Activated CD8-positive, alpha-beta memory T cell treated with anti-CD3 and anti-CD28 coated beads, Interleukin-2, amount 50 U/mL, for 4 hours (primary cell): ENCODE measurements around the gene FADS2.

ENCODE experiments used
- DNase-seq: peaks from one replicate; pipeline ENCODE4 v3.0.0-alpha.2; 2020

FADS2 gene

DNA sequence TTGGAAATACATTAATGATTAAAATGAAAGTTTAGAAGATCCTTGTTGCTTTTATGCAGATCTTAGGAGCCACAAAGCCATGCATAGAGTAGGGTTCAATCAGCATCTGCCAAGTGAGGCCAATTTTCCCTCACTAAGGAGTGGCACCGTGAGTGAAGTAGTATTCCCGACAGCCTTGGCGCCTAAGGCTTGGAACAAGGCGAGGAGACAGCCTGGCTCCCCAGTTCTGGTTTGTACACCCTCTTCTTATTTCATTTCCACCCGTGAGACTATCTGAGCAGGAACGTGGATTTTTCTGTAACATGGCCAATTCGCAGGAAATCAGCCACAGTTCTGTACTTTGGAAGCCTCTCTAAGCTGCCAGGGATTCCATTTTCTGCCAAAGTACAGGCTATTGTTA is 22.6 kb downstream of the FADS2 start:
- DNase-seq, result no peak

DNA sequence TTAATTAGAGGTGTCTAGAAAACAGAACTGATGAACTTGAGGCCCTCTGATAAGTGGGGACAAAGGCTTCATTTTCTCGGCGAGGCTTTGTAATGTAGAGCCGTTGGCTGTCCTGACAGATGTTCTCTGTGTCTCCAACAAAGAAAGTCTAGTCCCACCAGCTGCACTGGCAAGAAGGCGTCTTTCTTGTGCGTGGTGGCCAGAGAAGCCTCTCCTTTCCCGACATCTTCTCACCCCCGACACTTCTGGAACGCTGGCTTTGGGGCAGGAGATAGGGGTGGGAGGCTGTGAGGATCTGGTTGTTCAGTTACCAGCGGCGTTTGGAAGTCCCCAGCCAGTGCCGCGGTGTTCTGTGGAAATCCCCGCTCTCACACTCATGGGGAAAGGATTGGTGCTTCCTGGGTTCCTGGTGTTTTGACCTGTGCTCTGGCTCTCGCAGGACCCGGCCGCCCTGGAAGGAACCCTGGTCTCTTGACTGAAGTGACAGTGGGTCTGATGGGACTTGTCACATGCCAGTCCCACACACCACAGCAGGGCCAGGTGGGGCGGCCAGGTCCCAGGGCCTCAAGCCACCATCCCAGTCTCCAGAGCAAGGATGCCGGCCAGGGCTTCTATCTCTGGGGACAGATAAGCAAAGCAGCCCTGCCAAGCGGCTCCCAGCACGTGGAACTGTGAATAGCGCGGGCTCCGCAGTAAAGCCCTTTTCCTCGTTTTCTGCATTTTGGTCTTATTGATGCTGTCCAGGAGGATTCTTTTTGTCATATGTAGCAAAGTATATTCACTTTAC is 23.2 kb downstream of the FADS2 start:
- no peak for DNase-seq

GRCh38 chr11:61851900-61852295 is 23.8 kb downstream of the FADS2 start:
- DNase-seq, result no peak

- DNase-seq, result no peak
These were observed 25.6 kb downstream of the FADS2 start for GRCh38 chr11:61853698-61854169.

GRCh38 chr11:61854206-61854895 is 26.3 kb downstream of the FADS2 start:
- DNase-seq, result no peak

DNA sequence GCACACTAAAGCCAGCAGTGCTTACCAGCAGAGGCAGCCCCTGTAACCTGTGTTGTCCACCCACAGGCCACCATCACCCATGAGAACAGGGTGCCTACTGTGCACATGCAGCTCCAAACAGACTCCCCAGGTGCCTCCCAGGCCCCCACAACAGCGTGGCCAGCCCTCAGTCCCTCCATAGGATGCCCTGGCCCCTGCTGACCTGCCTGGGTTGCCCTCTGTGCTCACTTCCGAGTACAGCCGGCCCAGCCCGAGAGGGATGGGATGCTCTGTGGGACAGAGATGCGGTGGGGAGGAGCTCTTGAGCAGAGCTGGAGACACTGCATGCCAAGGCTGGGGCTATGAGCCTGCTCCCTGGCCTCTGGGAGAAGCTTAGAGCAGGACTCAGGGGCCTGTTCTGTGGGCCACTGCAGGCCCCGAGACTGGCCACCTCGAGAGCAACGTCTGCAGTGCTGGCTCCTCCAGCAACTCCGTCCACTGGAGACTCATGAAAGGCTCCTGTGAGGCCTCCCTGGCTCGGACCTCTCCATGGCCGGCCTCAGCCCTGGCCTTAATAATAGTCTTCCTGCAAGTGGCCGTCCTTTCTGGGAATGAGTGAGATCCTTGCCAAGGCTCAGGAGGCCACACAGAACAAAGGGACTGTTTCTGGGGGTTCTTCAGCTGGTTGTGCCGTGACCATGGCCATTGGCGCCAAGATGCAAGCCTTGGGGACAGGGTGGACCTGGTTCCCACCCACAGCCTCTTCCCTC is 27.0 kb downstream of the FADS2 start:
- DNase-seq, result no peak

DNA sequence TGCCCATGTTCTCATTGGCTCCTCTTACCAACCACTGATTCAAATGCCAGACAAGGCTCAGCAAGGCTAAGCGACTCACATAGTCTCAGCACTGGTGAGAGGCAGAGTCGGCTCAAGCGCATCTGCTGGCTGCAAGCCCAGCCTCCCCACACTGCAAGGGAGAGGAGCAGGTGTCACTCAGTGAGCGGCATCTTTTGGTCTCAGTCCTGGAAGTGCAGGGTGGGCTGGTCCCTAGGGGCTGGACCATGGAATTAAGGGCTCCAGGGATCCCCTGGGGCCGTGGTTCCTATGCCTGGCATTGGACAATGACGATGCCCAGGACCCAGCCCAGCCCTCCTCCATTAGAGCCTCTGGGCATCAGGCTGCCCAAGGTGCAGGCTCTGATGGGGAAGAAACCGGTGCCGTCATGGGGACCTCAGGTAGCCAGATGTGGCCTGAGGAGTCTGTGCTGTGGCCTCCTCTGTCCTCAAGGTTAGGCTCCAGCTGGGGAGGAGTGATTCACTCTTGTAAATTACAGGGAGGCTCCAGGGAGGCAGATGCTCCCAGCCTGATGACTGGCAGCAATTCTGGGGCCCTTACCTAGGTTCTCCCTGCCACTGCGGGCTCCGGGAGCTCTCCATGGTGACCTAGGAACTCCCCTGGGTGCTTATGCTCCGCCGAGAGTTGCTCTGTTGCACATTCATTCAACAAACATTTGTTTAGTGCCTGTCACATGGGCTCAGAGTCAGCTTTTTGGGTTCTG is 28.0 kb downstream of the FADS2 start:
- no peak for DNase-seq

DNA sequence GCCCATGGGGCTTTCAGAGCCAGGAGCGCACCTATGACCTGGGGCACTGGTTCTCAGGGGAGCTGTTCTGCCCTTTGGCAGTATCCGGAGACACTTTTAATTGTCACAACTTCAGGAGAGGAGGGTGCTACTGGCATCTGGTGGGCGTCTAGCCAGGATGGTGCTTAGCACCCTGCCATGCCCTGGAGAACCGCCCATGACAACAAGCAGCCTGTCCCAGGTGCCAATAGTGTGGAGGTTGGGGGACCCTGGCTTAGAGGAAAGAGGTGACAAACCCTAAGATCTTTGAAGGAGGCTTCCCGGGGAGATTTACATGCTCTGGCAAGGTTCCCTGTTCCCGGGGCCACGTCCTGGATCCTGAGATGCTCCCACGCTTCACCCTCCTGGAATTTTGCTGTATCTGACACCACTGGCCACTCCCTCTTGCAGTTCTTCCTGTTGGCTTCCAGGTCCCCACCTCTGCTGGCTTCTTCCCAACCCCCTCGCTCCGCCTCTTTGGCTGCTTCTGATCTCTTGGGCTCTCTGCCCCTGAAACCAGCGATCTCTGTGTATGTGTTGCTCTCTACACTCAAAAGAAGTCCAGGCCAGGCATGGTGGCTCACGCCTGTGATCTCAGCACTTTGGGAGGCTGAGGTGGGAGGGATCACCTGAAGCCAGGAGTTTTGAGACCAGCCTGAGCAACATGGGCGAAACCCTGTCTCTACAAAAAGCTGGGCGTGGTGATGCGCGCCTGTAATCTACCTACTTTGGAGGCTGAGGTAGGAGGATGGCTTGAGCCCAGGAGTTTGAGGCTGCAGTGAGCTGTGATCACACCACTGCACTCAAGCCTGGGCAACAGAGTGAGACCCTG is 32.2 kb downstream of the FADS2 start:
- DNase-seq, result no peak

DNA sequence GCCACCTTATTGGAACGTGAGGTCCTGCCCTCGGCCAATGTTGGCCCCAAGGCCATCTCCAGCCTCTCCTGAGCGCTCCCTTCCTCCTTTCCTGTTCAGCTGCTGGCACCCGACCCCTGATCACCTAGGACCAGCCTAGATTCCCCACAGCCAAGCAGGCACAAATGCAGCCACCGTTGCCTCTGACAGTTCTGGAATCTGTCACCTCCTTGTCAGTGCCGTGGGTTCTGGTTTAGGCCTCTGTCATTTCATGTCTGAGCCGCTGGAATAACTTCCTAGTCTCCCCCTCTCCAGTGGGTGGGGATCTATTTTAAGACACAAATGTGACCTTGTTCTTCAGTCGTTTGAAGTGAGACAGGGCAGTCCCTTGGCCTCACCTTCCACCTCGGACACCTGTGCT is 33.5 kb downstream of the FADS2 start:
- no peak for DNase-seq

DNA sequence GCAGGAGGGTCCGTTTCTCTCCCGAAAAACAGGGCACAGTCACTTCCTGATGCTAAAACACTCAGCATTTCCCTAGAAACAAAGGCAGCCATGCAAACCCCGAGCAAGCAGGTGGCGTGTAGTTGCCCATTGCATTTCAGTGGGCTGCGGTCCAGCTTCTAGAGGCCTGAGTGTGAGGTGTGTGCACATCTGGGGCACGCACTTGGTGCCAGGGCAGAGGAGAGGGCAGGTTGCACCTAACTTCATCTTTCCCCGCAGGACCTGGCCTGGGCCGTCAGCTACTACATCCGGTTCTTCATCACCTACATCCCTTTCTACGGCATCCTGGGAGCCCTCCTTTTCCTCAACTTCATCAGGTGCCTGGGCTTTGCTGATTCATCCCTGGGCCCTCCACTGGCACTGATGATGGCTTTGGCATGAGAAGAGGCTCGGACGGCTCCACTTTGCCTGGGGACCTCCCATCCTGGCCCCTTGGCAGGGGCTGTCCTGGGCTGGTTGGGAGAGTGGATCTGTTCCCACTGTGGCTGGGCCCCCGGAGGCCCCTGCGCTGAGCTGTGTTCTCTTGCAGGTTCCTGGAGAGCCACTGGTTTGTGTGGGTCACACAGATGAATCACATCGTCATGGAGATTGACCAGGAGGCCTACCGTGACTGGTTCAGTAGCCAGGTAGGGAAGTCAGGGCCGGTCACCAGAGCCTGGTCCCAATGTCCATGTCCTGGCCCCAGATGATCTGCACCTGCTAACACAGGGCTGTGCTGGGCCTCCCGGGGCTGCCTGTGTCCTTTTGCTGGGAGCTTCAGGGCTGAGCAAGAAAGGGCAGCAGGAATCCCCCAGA is 34.8 kb downstream of the FADS2 start:
- no peak for DNase-seq

DNA sequence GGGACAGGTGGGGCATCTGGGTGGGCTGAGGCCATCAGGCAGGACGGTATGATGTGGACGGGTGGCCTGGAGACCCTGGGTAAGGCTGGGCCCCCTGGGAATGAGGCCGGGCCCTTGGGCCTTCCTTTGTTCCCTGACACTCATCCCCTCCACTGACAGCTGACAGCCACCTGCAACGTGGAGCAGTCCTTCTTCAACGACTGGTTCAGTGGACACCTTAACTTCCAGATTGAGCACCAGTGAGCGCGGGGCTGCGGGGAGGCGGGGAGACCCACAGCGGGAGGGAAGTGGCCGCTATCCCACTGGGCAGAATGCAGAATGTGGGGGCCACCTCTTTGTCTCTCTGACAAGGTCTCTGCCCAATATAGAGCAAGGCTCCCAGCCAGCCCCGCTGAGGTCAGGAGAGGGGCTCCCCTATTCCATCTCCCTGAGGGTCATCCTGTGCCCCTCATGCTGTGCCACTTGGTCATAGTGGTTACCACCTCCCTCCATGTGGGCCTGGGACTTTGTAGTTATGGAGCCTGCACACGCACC is 35.5 kb downstream of the FADS2 start:
- no peak for DNase-seq

- no peak for DNase-seq
These were observed 37.0 kb downstream of the FADS2 start for GRCh38 chr11:61864814-61865775.

- DNase-seq, result no peak
These were observed 38.3 kb downstream of the FADS2 start for GRCh38 chr11:61866231-61866957.

GRCh38 chr11:61866958-61867343 is 38.9 kb downstream of the FADS2 start:
- DNase-seq, result no peak

DNA sequence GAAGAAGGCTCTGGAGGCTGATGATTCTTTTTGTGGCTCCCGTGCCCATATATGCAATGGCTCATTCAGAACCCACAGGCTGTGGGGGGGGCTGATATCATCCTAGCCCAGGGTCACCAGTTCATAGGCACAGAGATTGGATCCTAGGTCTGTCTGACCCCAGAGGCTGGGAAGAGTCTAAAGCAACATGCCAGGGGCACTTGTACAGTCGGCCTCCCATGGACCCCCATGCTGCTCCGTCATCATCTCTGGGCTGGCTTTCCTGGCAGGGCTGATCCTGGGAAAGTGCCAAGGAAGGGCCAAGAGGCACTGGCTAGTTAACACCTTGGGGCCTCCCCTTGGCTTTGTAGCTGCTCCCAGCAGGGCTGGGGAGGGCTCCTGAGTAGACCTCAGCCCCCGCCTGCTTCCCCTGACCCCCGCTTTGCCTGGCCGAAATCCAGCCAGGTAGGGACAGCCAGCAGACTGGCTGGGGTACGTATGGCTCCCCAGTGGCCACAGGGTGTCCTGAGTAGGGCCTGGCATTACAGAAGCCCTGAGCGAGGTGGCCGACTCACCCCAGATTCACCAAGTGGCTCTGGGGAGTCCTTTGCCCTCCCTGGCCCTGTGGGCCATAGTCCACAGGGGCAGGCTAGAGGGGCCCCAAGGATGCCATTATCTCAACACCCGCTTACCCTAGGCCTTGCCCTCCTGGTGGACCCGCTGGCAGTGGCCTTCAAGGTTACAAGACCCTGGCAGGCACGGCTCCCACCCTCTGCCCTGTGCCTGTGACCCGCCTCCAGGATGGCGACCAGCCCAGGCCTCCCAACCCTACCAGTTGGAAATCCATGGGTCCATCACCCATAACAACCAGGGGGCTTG is 40.7 kb downstream of the FADS2 start:
- no peak for DNase-seq

DNA sequence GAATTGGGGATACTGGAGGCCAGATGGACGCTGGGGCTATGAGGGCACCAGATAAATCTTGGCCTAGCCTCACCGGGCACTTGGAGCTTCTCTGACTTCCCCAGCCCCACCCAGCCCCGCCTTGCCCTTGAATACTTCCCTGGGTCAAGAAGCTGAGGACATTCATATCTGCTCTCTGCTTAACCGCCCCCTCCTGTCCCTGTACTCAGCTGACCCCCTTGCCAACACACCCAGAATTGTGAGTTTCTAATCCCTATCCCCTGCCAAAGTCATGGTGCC is 41.3 kb downstream of the FADS2 start:
- no peak for DNase-seq

DNA sequence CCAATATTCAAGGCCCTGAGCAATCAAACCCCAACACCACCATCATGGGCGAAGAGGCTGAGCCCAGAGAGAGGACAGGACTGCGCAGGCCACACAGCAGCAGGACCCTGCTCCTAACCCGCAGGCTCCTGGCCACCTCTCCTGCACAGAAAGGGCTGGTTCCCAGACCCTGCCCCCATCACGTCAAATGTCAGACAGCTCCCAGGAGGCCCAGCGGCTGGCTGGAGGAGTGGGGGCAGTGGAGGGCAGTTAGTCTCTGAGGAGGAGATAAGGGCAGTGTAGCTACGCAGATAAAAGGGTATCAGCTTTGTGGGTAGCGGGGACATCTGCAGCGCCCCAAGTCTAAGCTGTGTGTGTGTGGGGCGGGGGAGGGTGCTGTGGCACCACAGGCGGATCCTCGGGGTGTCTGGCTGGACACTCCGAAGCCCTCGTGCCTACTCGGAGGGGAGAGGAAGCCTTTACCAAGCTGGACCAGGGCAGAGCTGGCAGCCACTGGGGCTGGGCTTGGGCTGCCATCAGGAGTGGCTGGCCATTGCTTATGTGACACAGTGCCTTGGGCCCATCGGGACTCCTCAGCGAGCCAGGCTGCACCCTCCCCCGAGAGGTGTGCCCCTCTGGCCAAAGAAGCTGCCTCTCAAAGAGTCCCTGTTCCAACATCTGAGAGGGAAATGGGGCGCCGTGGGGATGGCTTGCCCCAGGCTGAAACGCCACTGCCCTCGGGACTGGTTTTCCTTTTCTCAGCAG is 41.8 kb downstream of the FADS2 start:
- DNase-seq, result no peak
